Body of pancreas (tissue), 4 donors: ENCODE data around the gene CEP164.

Experiments used
- POLR2A ChIP-seq, 3 donors: fragments of 450-650 bp; IDR thresholded peaks; one replicate each; pipeline ENCODE4 v1.6.1; 2016; ENCODE audit warnings: antibody characterized with exemption in 3 of 3, mild to moderate bottlenecking in 2 of 3
- TF ChIP-seq, protein P1 (sequence below), 7 experiments: fragments of 450-650 bp in 4 of 7; fragments of 200-600 bp in 3 of 7; sonication (generic) in 3 of 7; IDR thresholded peaks; one replicate each; pipeline ENCODE4 v1.5.1; 2016 to 2019; ENCODE audit warnings: antibody characterized with exemption in 7 of 7

DNA sequence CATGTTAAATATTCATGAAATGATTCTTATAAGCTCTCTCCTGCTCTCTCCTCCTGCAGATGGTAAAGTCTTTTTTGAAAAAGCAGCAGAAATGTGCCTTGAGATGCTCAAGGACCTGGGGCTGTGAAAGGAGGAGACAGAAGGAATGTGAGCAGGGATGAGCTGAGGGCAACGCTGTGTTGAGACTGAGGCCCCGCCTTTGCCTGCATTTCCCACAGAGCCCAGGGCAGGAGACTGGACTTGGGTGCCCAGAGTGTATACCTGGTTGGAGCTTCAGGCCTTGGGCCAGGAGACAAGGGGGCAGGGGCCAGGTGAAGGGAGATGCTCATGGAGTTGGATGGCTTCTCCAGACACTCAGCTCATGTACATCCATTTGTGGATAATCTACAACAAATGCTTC, 39.2 kb downstream of the CEP164 start:
- TF ChIP-seq, protein P1, sequence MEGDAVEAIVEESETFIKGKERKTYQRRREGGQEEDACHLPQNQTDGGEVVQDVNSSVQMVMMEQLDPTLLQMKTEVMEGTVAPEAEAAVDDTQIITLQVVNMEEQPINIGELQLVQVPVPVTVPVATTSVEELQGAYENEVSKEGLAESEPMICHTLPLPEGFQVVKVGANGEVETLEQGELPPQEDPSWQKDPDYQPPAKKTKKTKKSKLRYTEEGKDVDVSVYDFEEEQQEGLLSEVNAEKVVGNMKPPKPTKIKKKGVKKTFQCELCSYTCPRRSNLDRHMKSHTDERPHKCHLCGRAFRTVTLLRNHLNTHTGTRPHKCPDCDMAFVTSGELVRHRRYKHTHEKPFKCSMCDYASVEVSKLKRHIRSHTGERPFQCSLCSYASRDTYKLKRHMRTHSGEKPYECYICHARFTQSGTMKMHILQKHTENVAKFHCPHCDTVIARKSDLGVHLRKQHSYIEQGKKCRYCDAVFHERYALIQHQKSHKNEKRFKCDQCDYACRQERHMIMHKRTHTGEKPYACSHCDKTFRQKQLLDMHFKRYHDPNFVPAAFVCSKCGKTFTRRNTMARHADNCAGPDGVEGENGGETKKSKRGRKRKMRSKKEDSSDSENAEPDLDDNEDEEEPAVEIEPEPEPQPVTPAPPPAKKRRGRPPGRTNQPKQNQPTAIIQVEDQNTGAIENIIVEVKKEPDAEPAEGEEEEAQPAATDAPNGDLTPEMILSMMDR (IDR thresholded peaks at IDR 0.05), result no peak
- no peak for TF ChIP-seq POLR2A (IDR thresholded peaks at IDR 0.05)
